ENCODE data around the gene TENM3.

Gene TENM3

DNA sequence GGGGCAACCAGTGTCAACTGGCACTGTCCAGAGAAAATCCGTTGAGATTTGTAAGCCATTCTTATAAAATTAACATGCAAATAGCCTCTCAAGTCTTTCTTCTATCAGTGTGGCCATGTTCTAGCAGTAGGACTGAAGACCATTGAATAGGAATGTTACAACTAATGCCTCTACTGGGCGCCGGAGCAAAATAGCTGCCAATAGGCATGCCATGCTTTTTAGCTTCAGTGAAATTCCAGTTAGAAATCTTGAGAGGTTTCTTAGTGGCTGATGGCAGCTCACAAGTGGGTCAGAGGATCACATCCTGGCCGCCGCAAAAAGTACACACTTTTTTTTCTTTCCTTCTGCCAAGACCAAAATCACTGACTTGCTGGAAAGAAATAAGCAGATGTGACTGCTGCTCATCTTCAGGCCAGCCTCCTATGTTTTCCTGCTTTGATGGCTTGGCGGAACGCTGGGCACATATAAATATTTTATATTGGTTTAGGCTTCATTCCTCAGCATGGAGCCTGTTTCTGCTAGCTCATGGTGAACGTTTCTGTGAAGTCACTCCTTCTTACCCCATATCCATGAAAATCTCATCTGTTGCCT is 293.1 kb downstream of the TENM3 start:
- no peak for ATAC-seq
- TF ChIP-seq PPARA (CRISPR knock-in tag; IDR thresholded peaks at IDR 0.05; ENCODE audit: borderline replicate concordance) (no peak), GLIS3 (CRISPR knock-in tag; IDR thresholded peaks at IDR 0.05) (no peak), ZC3H10 (CRISPR knock-in tag; IDR thresholded peaks at IDR 0.05) (no peak), SNAI2 (CRISPR knock-in tag; IDR thresholded peaks at IDR 0.05) (no peak), ARNTL (CRISPR knock-in tag; IDR thresholded peaks at IDR 0.05; ENCODE audit: borderline replicate concordance, low read depth) (no peak)
- TF ChIP-seq, protein P1, sequence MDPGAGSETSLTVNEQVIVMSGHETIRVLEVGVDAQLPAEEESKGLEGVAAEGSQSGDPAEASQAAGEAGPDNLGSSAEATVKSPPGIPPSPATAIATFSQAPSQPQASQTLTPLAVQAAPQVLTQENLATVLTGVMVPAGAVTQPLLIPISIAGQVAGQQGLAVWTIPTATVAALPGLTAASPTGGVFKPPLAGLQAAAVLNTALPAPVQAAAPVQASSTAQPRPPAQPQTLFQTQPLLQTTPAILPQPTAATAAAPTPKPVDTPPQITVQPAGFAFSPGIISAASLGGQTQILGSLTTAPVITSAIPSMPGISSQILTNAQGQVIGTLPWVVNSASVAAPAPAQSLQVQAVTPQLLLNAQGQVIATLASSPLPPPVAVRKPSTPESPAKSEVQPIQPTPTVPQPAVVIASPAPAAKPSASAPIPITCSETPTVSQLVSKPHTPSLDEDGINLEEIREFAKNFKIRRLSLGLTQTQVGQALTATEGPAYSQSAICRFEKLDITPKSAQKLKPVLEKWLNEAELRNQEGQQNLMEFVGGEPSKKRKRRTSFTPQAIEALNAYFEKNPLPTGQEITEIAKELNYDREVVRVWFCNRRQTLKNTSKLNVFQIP (CRISPR knock-in tag; IDR thresholded peaks at IDR 0.05; ENCODE audit: borderline replicate concordance, low read depth) = no peak
- TF ChIP-seq, protein P2, sequence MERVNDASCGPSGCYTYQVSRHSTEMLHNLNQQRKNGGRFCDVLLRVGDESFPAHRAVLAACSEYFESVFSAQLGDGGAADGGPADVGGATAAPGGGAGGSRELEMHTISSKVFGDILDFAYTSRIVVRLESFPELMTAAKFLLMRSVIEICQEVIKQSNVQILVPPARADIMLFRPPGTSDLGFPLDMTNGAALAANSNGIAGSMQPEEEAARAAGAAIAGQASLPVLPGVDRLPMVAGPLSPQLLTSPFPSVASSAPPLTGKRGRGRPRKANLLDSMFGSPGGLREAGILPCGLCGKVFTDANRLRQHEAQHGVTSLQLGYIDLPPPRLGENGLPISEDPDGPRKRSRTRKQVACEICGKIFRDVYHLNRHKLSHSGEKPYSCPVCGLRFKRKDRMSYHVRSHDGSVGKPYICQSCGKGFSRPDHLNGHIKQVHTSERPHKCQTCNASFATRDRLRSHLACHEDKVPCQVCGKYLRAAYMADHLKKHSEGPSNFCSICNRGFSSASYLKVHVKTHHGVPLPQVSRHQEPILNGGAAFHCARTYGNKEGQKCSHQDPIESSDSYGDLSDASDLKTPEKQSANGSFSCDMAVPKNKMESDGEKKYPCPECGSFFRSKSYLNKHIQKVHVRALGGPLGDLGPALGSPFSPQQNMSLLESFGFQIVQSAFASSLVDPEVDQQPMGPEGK (CRISPR knock-in tag; IDR thresholded peaks at IDR 0.05; ENCODE audit: borderline replicate concordance) = no peak
- TF ChIP-seq, protein P3, sequence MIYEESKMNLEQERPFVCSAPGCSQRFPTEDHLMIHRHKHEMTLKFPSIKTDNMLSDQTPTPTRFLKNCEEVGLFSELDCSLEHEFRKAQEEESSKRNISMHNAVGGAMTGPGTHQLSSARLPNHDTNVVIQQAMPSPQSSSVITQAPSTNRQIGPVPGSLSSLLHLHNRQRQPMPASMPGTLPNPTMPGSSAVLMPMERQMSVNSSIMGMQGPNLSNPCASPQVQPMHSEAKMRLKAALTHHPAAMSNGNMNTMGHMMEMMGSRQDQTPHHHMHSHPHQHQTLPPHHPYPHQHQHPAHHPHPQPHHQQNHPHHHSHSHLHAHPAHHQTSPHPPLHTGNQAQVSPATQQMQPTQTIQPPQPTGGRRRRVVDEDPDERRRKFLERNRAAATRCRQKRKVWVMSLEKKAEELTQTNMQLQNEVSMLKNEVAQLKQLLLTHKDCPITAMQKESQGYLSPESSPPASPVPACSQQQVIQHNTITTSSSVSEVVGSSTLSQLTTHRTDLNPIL (CRISPR knock-in tag; IDR thresholded peaks at IDR 0.05; ENCODE audit: low read depth) = no peak
- TF ChIP-seq, protein P4, sequence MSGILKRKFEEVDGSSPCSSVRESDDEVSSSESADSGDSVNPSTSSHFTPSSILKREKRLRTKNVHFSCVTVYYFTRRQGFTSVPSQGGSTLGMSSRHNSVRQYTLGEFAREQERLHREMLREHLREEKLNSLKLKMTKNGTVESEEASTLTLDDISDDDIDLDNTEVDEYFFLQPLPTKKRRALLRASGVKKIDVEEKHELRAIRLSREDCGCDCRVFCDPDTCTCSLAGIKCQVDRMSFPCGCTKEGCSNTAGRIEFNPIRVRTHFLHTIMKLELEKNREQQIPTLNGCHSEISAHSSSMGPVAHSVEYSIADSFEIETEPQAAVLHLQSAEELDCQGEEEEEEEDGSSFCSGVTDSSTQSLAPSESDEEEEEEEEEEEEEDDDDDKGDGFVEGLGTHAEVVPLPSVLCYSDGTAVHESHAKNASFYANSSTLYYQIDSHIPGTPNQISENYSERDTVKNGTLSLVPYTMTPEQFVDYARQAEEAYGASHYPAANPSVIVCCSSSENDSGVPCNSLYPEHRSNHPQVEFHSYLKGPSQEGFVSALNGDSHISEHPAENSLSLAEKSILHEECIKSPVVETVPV (CRISPR knock-in tag; IDR thresholded peaks at IDR 0.05) = no peak

DNA sequence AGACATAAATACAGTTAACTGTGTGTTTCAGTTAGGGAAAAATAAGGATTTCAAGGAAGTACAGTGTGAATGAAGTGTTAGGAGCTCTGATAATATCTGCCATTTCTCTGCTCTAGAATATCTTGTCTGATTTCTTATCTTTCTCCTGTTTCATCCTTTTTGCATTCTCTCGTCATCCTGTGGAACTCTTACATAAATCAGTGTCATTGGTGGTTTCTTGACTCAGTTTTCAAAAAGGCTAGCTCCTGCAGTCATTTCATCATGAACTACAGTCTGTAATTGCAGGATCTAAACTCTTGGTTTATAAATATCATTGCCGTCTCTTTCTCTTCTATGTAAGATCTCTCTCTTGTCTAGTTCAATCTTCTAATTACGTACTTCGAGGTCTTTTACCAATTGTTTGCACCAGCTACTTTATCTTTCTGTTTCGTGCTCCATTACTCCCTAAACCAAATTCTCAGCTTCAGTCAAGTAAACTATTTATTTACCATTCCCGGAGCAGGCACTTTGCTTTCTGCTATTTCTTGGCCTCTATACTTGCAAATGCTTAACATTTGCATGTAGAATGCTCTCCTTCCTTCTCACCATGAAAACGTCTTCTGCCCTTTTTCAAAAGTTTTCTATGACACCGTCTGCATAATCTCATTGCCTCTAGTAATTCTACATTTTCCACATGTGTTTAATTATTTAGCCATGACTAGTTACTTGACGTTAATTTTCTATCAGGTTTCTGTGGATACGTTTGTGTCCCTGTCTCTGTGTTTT is 294.0 kb downstream of the TENM3 start:
- peak; percentile 34; the same call in 1 of the 3 replicates for ATAC-seq
- TF ChIP-seq RARB (CRISPR knock-in tag; IDR thresholded peaks at IDR 0.05) = no peak
- TF ChIP-seq, protein P1 (CRISPR knock-in tag; IDR thresholded peaks at IDR 0.05; ENCODE audit: borderline replicate concordance, low read depth) = no peak
- TF ChIP-seq, protein P2 (CRISPR knock-in tag; IDR thresholded peaks at IDR 0.05; ENCODE audit: borderline replicate concordance) = no peak
- no peak for TF ChIP-seq ZNF565 (CRISPR knock-in tag; conservative IDR thresholded peaks at IDR 0.05; ENCODE audit: low read depth)

DNA sequence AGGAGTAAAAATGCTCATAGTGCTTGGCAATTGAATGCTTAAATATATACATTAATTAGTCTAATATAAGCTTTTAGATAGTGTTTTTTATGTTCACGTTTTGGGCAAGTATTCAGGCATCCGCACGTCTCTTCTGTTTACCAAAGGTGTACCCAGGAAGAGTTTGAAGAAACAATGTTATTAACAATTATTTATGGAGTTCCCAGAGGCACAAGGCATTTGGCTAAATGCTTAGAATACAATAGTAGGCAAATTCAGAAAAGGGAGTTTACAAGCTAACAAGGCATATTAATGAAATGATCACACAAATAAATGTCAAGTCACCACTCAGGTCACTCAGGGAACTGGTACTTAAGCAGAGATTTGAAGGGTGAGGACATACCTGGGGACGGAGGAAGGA is 294.8 kb downstream of the TENM3 start:
- no peak for ATAC-seq
- no peak for TF ChIP-seq ZFP3 (CRISPR knock-in tag; IDR thresholded peaks at IDR 0.05)
- TF ChIP-seq CSDC2 (CRISPR knock-in tag; IDR thresholded peaks at IDR 0.05) = no peak
- TF ChIP-seq TOX (CRISPR knock-in tag; IDR thresholded peaks at IDR 0.05; ENCODE audit: borderline replicate concordance) = no peak
- no peak for TF ChIP-seq OSR1 (CRISPR knock-in tag; IDR thresholded peaks at IDR 0.05)
- TF ChIP-seq BACH2 (CRISPR knock-in tag; IDR thresholded peaks at IDR 0.05; ENCODE audit: borderline replicate concordance) = no peak
- TF ChIP-seq ZNF8 (CRISPR knock-in tag; IDR thresholded peaks at IDR 0.05) = no peak
- no peak for TF ChIP-seq TCF4 (CRISPR knock-in tag; IDR thresholded peaks at IDR 0.05; ENCODE audit: borderline replicate concordance)
- TF ChIP-seq, protein P2 (CRISPR knock-in tag; IDR thresholded peaks at IDR 0.05; ENCODE audit: borderline replicate concordance) = no peak
- TF ChIP-seq, protein P4 (CRISPR knock-in tag; IDR thresholded peaks at IDR 0.05) = no peak
- TF ChIP-seq ZFP30 (CRISPR knock-in tag; IDR thresholded peaks at IDR 0.05) = no peak
- TF ChIP-seq, protein P1 (CRISPR knock-in tag; IDR thresholded peaks at IDR 0.05; ENCODE audit: borderline replicate concordance, low read depth) = no peak
- TF ChIP-seq ZNF70 (CRISPR knock-in tag; IDR thresholded peaks at IDR 0.05) = no peak
- TF ChIP-seq PPARA (CRISPR knock-in tag; IDR thresholded peaks at IDR 0.05; ENCODE audit: borderline replicate concordance) = no peak
- no peak for TF ChIP-seq ARNTL (CRISPR knock-in tag; IDR thresholded peaks at IDR 0.05; ENCODE audit: borderline replicate concordance, low read depth)
- TF ChIP-seq RARB (CRISPR knock-in tag; IDR thresholded peaks at IDR 0.05) = no peak
